Left lobe of liver (tissue), 2 donors: ENCODE measurements around the gene GZF1. TPM values are rescaled to one million over a fixed set of nuclear protein-coding genes. Genes with fewer than 3 reads are reported as not detected.
A peak's percentile ranks its signal among the peaks of the same experiment; 100 is the strongest.

Experiments
- ATAC-seq: fragments of 200-7000 bp; cut with Tn5 transposase; one replicate; pipeline ENCODE4 v1.9.1; 2020; ENCODE audit warnings: mild to moderate bottlenecking, moderate library complexity
- DNase-seq: peaks from one replicate; pipeline ENCODE4 v3.0.0-alpha.2; 2020; ENCODE audit warnings: low spot score
- total RNA-seq: library from RNA; stranded (reverse); gene quantifications from one replicate; pipeline ENCODE4 v1.2.1, GENCODE V29; 2021
- donor health status: DM: no; HTN: no; CAD: no; lungs with moderate emphysema.
- donor health status: DM: no; HTN: yes; CAD: no.

The GZF1 gene
- total RNA-seq, 1 donor from 2014 or later: 4.4 TPM

- peak; percentile 30 for ATAC-seq
- DNase-seq: no peak
Observed at GRCh38 chr20:23368316-23369071, 6.5 kb downstream of the GZF1 start.

GRCh38 chr20:23369072-23369823 lies 7.3 kb downstream of the GZF1 start:
- DNase-seq: no peak

GRCh38 chr20:23370274-23370673 lies 8.3 kb downstream of the GZF1 start:
- ATAC-seq: peak; percentile 15
- no peak for DNase-seq

More at GRCh38 chr20:23369072-23369823, 7.3 kb downstream of the GZF1 start:
- no peak for ATAC-seq

- no peak for DNase-seq
- ATAC-seq: no peak
Observed at GRCh38 chr20:23370873-23371272, 8.9 kb downstream of the GZF1 start.

- ATAC-seq: no peak
- DNase-seq: no peak
Observed at GRCh38 chr20:23371496-23371895, 9.5 kb downstream of the GZF1 start.

- no peak for DNase-seq
- ATAC-seq: peak; percentile 38
Observed at GRCh38 chr20:23374441-23374840, 12.5 kb downstream of the GZF1 start.

GRCh38 chr20:23375827-23376226 lies 13.8 kb downstream of the GZF1 start:
- DNase-seq: no peak
- ATAC-seq: no peak

GRCh38 chr20:23379772-23380171 lies 17.8 kb downstream of the GZF1 start:
- DNase-seq (no peak), ATAC-seq (no peak)

GRCh38 chr20:23381876-23382275 lies 19.9 kb downstream of the GZF1 start:
- DNase-seq (no peak), ATAC-seq (no peak)

GRCh38 chr20:23386304-23387117 lies 24.5 kb downstream of the GZF1 start:
- DNase-seq (no peak), ATAC-seq (peak; percentile 36)

GRCh38 chr20:23387118-23387443 lies 25.1 kb downstream of the GZF1 start:
- ATAC-seq (no peak), DNase-seq (no peak)

- DNase-seq (no peak), ATAC-seq (no peak)
Observed at GRCh38 chr20:23390091-23390774, 28.3 kb downstream of the GZF1 start.

GRCh38 chr20:23391707-23392310 lies 29.8 kb downstream of the GZF1 start:
- ATAC-seq (no peak), DNase-seq (no peak)

- DNase-seq (no peak), ATAC-seq (no peak)
Observed at GRCh38 chr20:23393996-23394775, 32.2 kb downstream of the GZF1 start.

- DNase-seq (no peak), ATAC-seq (peak; percentile 23)
Observed at GRCh38 chr20:23396950-23397627, 35.1 kb downstream of the GZF1 start.

GRCh38 chr20:23397961-23398360 lies 36.0 kb downstream of the GZF1 start:
- peak; percentile 15 for ATAC-seq
- DNase-seq: no peak

GRCh38 chr20:23399568-23400241 lies 37.7 kb downstream of the GZF1 start:
- ATAC-seq (no peak), DNase-seq (no peak)

GRCh38 chr20:23401051-23401450 lies 39.1 kb downstream of the GZF1 start:
- no peak for ATAC-seq
- no peak for DNase-seq

- DNase-seq (no peak), ATAC-seq (no peak)
Observed at GRCh38 chr20:23403751-23404150, 41.8 kb downstream of the GZF1 start.
